GM11168 (cell line): ENCODE results near the gene FOXQ1.
"Not testable (repeated sequence)": the region's sequence is repeated elsewhere in the genome, so short reads cannot be mapped to it uniquely, and the experiment has no call there.

ENCODE experiments used
- in situ Hi-C: fragments of 300-500 bp; cut with MboI; formaldehyde crosslinking; loops from one replicate; pipeline ENCODE4 v1.12.0; 2022; ENCODE audit warnings: low sequenced_read_pairs; ENCODE audit not compliant: unreplicated experiment

FOXQ1 gene

DNA sequence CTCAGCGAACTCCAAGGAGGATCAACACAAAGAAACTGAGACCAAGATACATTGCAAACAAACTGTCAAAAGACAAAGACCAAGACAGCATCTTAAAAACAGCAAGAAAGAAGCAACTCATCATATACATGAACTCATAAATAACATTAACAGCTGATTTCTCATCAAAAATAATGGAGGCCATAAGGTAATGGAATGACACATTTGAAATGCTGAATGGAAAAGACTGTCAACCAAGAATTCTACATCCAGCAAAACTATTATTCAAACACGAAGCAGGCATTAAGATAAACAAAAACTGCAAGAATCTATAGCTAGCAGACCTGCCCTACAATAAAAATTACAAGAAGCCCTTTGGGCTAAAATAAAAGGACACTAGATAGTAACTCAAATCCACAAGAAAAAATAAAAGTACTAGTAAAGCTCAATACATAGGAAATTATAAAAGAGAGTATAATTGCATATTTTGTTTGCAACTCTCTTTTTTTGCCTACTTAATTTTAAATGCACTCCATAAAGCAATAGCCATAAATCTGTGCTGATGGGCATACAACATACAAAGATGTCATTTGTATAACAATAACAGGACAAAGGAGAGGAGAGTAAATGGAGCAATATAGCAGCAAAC, 39.6 kb downstream of the FOXQ1 start:
- in situ Hi-C loops: no loop called here

DNA sequence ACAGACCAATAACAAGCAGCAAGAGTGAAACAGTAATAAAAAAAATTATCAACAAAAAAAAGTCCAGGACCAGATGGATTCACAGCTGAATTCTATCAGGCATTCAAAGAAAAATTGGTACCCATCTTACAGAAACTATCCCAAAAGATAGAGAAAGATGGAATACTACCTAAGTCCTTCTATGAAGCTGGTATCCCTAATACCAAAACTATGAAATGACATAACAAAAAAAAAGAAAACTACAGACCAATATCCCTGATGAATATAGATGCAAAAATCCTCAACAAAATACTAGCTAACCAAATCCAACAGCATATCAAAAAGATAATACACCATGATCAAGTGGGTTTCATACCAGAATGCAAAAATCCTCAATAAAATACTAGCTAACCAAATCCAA, 43.2 kb downstream of the FOXQ1 start:
- in situ Hi-C loops: not testable (repeated sequence)

DNA sequence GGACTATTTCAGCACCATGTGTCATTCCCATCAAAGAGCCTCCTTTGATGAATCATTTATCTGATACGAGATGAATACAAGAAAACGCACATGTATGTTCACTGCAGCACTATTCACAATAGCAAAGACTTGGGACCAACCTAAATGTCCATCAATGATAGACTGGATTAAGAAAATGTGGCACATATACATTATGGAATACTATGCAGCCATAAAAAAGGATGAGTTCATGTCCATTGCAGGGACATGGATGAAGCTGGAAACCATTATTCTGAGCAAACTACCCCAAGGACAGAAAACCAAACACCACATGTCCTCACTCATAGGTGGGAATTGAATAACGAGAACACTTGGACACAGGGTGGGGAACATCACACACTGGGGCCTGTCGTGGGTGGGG, 49.8 kb downstream of the FOXQ1 start:
- in situ Hi-C loops: not testable (repeated sequence)

DNA sequence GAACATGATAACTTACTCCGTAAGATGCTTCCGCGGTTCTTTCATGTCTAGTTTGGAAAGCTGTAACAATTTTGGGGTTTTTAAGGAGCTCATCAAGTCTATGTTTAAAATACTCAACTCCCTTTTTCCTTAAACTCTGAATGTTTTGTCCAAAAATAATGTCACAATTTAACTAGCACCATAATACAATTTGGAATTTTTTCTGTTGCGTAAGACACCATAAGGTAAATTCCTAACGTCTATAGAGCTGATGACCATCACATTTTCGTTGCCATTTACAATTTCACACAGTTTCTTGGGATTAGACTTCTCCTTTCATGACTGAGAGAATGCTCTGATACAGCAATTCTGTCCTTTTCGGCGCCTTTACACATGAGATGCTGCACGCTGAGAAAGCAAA, 50.7 kb downstream of the FOXQ1 start:
- in situ Hi-C loops: no loop called here

DNA sequence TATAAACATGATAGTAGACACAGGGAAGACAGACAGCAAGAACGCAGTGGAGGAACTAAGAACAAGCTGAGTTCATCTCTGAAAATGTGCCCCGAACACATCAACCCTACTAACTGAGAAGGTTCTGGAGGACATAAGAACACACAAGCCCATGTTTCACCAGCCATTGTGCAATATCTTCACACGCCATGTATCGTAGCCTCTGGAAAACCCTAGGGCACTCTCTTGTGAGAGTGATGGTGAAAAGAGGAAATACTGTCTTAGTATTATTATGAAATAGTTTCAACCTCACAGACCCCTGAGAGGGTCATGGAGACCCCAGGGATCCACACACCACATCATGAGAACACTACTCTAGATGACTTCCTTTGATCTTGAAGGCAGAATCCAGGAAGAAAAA, 51.4 kb downstream of the FOXQ1 start:
- in situ Hi-C loops: no loop called here

DNA sequence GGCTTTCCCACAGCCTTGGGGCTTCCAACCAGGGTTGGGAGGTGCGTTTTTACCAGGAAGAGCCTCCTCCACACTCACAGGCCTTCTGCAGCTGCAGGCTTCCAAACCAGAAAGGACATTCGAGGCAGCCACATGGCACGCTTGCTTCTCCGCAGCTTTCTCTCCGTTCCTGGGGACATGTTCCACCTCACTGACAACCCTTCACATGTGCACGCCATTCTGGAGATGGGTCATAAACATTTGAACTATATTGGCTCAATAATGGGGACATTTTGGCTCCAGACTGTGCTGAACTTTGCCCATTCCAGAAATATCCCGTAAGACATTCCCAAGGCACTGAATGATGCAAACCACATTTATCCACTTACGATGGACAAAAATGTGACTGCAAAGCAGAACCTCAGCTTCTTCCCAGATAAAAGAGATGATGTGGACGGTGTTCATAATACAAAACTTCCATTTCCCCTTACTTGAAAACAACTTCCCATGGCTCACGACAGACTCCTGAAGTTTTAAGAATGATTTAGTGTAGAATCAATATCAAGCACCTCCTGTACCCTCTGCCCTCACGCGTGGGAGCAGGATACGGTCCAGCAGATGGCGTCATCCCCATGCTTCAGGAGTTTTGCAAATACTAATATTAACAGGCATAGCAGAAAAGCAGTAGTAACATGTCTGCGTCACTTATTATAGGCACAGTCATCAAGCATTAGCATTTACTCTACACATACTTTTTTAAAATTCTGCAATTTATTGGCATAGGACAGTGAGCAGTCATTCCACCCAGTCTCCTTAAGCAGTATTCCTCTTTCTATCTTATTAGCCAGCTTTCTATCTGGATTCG, 52.1 kb downstream of the FOXQ1 start:
- in situ Hi-C loops: no loop called here
